Stimulated activated CD8-positive, alpha-beta memory T cell treated with anti-CD3 and anti-CD28 coated beads, Interleukin-7, amount 100 ng/mL, for 48 hours (primary cell): ENCODE data around the gene GRN.
"Not testable (repeated sequence)": the region's sequence is repeated elsewhere in the genome, so short reads cannot be mapped to it uniquely, and the experiment has no call there.

ENCODE experiments used
- DNase-seq, 2 donors: peaks; one replicate each; pipeline ENCODE4 v3.0.0-alpha.2; 2020; ENCODE audit warnings: low read depth in 1 of 2; ENCODE audit errors: extremely low read depth in 1 of 2

Gene GRN

DNA sequence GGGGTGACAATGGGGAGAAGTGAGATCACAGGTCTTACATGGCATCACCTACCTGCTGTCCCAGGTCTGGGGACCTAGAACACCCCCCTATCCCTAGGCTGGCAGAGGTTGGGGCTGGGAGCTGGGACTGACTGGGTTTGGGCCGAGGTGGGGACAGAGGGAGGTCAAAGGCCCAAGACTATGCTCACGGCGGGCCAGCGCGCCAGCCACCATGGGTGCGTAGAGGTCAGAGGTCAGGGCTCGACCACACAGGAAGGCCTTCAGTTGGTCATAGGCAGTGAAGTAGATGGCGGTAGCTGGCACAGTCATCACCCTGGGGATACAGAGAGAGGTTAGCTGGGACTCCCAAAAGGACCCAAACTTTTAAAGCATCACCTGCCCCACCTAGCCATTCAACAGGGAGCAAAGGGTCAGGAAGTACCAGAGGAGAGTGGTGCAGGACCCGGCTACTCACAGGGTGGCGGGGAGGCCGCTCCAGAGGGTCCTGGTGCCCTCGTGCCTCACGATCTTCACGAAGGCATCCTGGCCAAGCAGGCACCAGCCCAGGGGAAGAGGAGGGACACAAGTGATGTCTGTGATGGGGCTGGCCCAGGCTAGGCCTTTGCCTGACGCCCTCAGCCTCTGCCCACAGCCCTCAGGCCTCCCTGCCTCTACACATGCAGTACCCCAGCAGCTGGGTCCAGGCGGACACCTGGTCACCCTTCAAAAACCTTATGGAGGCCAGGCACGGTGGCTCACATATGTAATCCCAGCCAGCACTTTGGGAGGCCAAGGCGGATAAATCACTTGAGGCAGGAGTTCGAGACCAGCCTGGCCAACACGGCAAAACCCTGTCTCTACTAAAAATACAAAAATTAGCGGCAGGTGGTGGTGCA, 23.6 kb upstream of the GRN start:
- no peak for DNase-seq

DNA sequence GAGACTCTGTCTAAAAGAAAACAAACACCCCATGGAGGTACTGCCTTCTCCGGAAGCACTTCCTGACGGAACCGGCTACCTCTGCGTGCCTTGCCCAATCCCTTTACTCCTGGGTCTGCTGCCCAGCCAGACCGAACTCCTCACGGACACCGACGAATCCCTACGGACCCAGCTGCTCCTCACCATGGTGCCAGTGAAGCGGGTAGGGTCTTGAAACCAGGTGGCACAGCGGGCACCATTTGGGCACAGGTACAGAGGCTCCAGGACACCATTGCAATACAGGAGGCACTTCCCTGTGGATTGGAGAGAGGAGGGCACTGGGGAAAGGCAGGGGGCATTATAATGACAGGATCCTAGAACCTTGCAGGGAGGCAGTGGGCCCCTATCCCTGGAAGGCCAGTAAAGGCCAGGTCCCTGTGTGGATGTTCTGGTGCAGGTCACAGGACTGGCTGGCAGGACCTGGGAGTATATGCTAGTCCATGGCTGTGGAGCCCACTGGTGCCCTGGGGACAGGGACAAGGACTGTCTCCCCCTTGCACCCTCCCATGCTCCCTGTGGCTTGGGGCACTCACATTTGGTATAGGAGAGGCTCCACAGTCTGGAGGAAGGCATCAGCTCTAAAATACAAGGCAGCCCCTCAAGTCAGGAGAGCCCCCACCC, 22.7 kb upstream of the GRN start:
- no peak for DNase-seq

DNA sequence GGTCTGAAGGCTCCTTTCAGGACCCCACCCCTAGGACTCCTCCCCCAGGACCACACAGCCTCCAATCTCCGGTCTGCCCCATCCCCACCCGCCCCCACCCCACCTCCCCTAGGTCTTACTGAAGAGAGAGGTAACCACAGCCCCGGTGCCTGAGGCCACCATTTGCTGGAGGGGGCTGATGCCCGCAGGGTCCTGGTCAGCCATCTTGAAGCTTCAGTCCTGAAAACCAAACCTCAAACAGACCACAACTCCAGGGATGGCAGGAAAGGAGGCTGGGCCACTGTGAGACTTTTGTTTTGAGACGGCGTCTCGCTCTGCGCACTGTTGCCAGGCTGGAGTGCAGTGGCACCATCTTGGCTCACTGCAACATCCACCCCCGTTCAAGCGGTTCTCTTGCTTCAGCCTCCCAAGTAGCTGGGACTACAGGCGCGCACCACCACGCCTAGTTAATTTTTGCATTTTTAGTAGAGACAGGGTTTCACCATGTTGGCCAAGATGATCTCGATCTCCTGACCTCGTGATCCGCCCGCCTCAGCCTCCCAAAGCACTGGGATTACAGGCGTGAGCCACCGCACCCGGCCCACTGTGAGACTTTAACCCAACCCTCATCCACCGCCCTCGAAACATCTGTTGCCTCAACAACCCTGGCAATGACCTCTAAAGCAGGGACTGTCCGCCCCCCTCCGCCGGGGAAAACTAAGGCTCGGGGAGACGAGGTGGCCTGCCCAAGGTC, 21.6 kb upstream of the GRN start:
- DNase-seq, result no peak

DNA sequence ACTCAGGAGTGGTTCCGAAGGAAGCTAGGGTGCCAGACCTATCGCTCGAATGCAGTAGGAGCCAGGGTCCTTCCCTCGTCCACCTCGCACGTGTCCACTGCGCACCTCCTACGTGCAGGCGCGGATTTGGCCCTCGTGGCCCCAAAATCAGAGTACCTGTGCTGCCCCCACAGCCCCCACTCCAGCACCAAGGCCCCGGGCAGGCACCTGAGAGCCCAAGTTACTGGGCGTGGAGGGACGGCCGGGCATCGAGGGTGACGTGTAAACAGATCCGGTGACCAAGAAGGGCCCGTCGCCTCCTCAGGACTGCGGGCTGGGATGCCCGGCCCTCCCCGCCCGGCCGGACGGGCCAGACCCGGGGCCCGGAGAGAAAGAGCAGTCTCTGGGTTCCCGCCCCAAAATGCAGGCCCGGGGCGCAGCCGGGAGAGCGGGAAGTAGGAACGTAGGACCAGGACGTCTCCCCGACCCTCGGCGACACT, 21.0 kb upstream of the GRN start:
- DNase-seq, result no peak

DNA sequence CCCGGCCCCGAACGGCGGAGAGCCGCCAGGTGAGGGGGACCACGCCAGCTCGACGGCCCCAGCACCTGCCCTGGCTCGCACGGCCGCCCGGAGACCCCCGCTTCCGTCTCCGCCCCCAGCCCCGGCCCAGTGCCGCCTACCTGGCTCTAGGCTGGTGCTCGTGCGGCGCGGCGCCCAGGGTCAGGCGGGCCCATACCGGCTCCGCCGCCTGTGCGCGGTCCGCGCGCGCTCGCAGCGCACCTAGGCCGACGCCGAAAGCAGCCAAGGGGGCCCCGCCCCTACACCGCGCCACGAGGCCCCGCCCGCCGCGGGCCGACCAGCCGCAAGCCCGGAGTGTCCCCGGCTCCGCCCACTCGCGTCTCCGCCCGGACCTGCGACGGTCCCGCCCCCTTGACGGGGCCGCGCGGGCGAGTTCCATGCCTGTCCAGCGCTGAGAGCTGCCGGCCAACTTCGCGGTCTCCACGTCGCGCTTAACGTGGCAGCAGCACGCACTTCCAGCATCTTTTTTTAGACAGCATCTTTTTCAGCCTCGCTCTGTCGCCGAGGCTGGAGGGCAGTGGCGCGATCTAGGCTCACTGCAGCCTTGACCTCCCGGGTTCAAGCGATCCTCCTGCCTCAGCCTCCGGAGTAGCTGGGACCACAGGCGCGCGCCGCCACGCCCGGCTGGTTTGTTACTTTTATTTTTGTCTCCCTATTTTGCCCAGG, 20.4 kb upstream of the GRN start, which contains the start of gene SLC25A39:
TSS of gene SLC25A39 (minus strand) at position 253 of the 705 bp plus-strand sequence. CDS start 1,261 bp downstream, outside the sequence.
- DNase-seq, result peak; percentile 86 to 94

DNA sequence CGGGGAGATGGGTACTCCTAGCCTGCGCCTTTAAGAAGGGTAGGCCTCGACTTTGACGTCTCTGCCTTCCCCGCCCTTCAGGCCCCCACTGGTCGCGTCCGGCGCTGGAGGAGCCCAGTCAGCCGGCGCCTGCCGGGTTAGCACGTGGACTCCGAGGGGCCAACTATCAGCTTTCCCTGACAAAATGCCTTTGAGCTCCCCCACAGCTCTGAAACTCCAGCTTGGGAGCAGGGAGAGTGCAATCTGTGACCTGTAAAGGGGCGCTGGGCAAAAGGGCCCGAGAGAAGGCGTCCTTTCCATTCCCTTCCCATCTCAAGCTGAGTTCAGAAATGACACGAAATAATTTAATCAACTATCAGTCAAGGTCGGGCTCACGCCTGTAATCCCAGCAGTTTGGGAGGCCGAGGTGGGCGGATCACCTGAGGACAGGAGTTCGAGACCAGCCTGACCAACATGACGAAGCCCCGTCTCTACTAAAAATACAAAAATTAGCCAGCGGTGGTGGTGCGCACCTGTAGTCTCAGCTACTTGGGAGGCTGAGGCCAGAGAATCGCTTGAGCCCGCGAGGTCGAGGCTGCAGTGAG, 18.1 kb upstream of the GRN start:
- peak; percentile 81 to 87 for DNase-seq

DNA sequence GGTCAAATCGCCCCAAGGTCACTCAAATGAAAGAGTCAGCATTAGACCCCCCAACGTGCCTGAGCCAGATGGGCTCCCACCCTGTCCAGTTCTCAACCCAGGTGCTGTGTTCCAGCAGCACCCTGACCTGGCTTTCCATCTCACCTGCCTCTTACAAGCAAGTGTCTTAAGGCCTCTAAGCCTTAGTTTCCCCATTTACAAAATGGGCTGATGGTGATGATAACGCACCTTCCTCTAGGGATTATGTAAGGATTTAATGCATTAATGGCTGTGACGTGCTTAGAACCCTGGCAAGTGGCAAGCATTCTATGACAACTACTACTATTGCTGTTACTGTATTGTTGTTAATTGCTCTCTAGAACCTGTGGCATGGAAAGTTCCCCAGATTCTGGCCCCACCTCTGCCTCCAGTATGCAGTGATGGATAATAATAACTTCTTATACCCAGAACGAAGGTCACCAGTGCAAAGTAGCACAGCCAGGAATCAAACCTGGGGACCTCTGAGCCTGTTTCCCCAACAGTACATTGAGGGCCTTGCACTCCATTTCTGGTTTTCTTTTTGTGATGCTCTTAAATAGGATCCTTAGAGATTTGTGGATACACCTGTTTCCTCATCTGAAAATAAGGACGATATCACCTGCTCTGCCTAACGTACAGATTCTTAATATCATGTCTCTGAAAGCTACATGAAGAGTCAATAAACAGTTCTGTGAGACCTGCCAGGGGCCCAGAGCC, 17.2 kb upstream of the GRN start:
- DNase-seq, result no peak

DNA sequence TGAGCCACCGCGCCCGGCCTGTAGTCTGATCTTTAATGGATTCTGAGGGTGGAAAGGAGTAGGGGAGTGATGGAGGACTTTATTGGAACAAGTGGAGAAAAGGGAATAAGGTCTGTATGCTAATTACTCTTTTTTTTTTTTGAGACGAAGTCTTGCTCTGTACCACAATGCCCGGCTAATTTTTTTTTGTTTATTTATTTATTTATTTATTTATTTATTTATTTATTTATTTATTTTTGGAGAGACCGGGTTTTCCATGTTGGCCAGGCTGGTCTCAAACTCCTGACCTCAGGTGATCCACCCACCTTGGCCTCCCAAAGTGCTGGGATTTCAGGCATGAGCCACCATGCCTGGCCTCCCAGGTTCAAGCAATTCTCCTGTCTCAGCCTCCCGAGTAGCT, 15.6 kb upstream of the GRN start:
- DNase-seq, result not testable (repeated sequence)

DNA sequence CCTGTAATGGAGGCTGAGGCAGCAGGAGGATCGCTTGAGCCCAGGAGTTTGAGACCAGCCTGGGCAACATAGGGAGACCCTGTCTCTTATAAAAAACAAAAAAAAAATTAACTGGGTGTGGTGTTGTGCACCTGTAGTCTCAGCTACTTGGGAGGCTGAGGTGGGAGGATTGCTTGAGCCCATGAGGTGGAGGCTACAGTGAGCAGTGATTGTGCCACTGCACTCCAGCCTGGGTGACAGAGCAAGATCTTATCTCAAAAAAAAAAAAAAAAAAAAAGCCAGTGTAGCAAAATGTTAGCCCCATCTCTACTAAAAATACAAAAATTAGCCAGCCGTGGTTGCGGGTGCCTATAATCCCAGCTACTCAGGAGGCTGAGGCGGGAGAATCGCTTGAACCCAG, 14.8 kb upstream of the GRN start:
- DNase-seq, result not testable (repeated sequence)

DNA sequence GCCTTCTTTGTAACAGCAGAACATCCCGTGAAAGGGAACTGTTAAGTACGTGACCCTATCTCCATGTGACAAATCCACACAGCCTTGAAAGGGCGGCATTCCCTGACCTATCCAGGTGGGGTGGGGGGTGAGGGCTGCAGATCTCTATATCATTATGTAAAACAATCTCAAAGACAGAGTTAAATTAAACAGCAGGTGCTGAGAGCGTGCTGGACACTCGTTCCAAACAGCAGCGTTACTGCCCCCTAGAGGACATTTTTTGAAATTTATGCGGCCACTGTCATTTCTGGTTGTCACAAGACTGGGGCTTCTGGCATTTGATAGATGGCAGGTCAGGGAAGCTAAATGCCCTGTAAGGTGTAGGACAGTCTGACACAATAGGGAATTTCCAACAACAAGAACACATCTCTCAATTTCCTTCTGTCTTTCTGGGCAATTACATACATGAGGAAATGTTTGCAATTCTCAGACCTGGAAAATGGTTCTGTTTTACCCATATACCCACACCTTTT, 13.8 kb upstream of the GRN start:
- DNase-seq, result peak in 1 of 2 donors; percentile 57

DNA sequence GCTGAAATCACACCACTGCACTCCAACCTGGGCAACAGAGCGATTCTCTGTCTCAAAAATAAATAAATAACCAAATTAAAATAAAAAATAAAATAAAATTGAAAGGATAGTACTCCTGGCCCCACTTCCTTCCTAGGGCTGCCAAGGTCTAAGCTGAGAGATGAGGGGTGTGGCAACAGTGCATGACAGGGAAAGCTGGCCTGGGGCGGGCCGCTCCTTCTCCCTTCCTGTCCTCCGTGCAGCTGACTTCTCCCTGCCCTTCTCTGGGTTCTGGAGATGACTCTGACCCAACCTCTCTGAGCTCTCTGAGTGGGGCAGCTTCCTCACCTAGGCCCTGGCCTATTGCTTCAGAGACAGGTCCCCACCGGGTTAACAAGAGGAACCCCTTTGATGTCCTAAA, 11.7 kb upstream of the GRN start:
- DNase-seq, result no peak

DNA sequence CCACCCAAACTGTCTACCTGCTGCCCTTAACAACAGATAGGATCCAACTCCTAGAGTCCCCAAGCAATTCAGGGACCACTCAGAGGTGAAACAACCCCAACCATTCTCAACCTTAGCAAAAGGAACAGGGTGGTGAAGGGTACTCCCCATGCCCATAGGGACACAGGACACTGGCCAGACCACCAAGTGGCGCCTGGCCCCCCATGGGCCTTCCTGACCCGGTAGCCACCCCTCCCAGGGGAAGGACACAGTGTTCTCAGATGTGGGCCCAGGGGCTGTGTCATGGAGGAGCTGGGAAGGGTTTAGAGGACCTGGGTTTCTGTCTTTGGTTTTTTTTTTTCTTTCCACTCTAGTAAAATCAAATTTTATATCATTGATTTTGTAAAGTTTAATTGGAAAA, 10.8 kb upstream of the GRN start:
- DNase-seq, result no peak

DNA sequence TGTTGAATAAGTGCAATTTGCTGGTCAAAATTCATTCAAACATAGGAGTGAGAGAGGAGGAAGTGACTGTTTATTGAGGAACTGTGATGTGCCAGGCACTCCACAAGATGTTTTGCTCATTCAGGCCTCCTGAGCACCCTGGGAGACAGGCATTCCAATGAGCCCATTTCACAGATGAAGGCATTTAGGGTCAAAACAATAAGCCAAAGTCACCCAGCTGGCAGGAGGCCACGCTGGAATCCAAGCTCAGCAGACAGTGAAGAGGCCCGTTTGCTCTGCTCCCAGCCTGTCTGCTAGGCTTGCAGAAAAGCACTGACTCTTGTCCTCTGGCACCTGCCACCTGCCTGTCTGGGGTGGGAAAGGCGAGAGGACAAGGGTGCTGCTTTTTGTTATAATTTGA, 10.4 kb upstream of the GRN start:
- DNase-seq, result no peak

DNA sequence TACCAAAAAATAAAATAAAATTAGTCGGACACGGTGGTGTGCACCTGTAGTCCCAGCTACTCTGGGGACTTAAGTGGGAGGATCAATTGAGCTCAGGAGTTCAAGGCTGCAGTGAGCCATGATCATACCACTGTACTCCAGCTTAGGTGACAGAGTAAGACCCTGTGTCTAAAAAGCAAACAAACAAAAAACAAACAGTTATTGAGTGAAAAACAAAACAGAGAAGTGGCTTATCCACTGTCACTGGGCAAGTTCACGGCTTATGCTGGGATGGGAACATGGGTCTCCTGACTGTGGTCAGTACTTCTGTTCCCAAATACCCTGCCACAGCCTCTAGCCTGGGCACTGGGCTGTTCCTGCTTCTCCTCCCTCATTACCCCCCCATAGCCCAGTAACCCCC, 9.5 kb upstream of the GRN start:
- no peak for DNase-seq

DNA sequence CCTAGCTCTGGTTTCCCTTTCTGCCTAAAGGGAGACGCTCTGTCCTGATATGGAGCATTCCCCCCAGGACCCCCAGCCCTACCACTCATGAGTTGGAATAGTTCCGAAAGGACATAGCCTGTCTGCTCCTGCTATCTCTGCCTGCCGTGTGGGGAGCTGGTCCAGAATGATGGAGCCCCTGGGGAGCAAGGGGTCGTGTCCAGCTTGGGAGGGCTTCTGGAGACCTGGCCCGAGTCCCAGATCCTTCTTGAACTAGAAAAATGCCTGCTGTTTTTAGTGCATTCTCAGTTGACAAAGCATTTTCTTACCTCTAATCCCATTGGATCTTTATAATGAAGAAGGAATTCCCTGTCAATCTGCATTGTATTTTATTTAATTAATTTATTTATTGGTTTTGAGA, 9.1 kb upstream of the GRN start:
- DNase-seq, result no peak

DNA sequence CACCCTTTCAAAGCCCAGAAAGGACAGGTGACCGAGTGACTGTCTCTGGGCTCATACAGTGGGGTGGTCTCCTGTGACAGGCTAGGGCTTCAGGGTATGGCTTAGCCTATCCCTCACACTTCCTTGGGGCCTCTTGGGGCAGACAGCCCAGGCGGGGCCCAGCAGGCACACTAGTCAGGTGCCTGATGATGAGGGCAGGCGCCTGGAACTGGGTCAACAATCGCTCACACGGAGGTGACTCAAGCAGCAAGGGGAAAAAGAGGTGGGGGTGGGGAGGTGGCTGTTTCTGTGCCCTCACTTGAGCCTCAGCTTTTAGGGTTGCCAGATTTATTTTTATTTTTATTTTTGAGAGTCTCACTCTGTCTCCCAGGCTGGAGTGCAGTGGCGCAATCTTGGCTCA, 6.4 kb upstream of the GRN start:
- no peak for DNase-seq

DNA sequence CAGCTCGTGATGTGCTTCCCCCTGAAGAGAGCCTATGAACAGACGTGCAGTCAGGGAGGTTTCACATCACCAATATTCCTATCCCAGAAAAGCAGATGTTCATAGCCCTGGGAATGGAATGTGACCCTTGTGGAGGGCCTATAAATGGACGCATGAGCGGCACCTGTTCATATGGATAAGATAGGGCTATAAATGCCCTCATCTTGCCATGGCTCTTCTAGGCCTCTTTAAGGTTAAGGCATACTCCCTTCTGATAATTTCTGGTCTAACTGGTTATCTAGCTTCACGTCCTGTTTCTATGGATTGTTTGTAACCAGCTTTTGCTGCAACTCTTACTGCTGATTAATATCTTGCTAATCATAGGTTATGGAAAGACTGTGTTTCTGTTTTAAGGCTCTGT, 4.5 kb upstream of the GRN start:
- not testable (repeated sequence) for DNase-seq

DNA sequence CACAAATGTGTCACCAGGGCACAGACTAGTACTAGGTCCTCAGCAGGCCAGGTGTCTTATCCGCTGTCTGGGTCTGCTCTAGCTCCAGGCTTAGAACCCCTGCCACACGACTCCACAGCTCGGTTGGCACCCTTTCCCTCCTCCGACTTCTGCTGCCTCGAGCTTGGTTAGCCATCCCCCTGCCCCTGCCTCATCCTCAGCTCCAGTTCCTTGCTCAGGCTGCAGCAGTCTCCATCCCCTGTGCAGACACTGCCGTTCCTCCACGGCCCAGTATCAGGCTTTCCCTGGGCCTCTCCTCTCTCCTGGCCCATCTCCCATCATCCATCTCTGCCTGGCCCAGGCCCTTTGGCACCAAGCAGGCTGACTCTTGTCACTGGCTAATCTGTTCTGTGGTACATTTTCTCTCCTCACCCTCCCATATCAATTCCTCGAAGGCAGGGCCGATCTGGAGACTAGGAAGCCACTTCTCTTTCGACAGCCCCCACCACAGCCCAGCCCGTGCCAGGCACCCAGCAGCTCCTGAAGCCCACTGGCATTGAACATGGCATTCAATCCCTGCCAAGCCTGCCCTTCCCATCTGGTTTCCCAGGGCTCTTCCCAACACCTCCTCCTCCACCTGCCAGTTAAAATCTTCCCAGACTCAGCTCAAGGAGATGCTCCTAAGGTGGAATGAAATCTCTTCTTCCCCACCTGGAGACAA, 1.4 kb upstream of the GRN start:
- no peak for DNase-seq

DNA sequence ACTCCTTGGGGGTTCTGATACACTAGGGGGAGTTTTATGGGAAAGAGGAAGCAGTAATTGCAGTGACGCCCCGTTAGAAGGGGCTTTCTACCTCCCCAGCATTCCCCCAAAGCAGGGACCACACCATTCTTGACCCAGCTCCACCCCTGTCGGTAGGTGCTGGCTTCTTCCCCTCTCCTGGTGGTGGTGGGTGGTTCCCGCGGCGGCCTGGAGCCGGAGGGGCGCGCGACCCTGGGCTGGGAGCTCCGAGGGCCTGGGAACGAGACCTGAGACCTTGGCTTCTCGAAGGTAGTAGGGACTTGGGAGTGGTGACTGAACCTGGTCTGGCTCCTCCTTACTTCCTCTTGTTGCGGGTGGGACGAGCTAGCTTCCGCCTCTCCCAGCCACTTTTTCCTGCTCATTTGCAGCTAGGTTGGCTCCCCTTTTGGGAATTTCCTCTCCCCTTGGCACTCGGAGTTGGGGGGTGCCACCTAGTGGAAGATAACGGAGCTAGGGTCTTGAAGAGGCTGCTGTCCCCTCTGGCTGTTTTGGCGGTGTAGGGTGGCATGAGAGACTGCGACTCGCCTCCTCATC, 438 bp downstream of the GRN start:
- no peak for DNase-seq
